HCT116 (cell line): ENCODE measurements around the gene CHCHD3. TPM values are rescaled to one million over a fixed set of nuclear protein-coding genes. Genes with fewer than 3 reads are reported as not detected.

Experiments
- ATAC-seq: fragments of 200-7000 bp; cut with Tn5 transposase; 2 replicates; pipeline ENCODE4 v1.9.1; 2020; ENCODE audit warnings: mild to moderate bottlenecking, moderate library complexity
- BruUV-seq: library from RNA; stranded (reverse); fragments of 400-500 nt; replicated peaks from 2 replicates; lab custom pipeline; 2021; lab: Mats Ljungman, UMichigan
- CTCF ChIA-PET: fragments of 300-600 bp; sonication (Branson Sonifier 250); formaldehyde crosslinking; loops from one replicate; lab custom pipeline; 2021; ENCODE audit warnings: antibody characterized with exemption; lab: Charles Lee
- POLR2A ChIA-PET: fragments of 300-600, 350-600 bp; sonication (Branson Sonifier 250); formaldehyde crosslinking; loops from one replicate; lab custom pipeline; 2021; ENCODE audit warnings: antibody characterized with exemption; lab: Charles Lee
- RAD21 ChIA-PET, 2 experiments: fragments of 300-600 bp; sonication (Branson Sonifier 250); formaldehyde crosslinking; loops; one replicate each; lab custom pipeline; 2023; ENCODE audit warnings: low total read pairs in 2 of 2; ENCODE audit not compliant: uncharacterized antibody in 2 of 2, unreplicated experiment in 2 of 2, low non-redundant PET in 1 of 2; lab: Charles Lee
- DNase-seq: peaks from one replicate; pipeline ENCODE4 v3.0.0-alpha.2; 2010; ENCODE audit warnings: low read depth, low spot score
- H2AFZ ChIP-seq: fragments of 200-600 bp; shearing (Covaris generic), sonication (generic); 2 replicates; pipeline ENCODE4 v1.6.1; 2017; ENCODE audit warnings: low read depth, mixed run types, mixed read lengths, antibody characterized with exemption, low read length; ENCODE audit not compliant: poor library complexity, severe bottlenecking
- H3K27ac ChIP-seq: 2 replicates; pipeline ENCODE4 v1.5.1; 2012; ENCODE audit warnings: low read depth, low read length
- H3K27me3 ChIP-seq: fragments of 200-600 bp; sonication (generic); 2 replicates; pipeline ENCODE4 v1.6.1; 2016; ENCODE audit warnings: mixed run types, low read length, mixed read lengths; ENCODE audit not compliant: insufficient read depth
- H3K36me3 ChIP-seq, 2 experiments: fragments of 200-500 bp in 1 of 2; fragments of 200-600 bp in 1 of 2; sonication (Bioruptor generic) in 1 of 2; sonication (generic) in 1 of 2; 2 replicates each; pipeline versions ENCODE4 v1.5.1 to v1.6.1; 2014 to 2016; ENCODE audit warnings: low read length in 2 of 2, inconsistent platforms in 1 of 2, mixed read lengths in 1 of 2, mixed run types in 1 of 2; ENCODE audit not compliant: insufficient read depth in 2 of 2, control insufficient read depth in 1 of 2
- H3K4me1 ChIP-seq, 2 experiments: fragments of 200-600 bp in 1 of 2; sonication (generic) in 1 of 2; 2 replicates each; pipeline versions ENCODE4 v1.5.1 to v1.6.1; 2012 to 2017; ENCODE audit warnings: low read length in 2 of 2, inconsistent platforms in 1 of 2, mild to moderate bottlenecking in 1 of 2, mixed read lengths in 1 of 2, mixed run types in 1 of 2, moderate library complexity in 1 of 2; ENCODE audit not compliant: insufficient read depth in 2 of 2, control insufficient read depth in 1 of 2
- H3K4me2 ChIP-seq: fragments of 200-600 bp; sonication (generic); 2 replicates; pipeline ENCODE4 v1.6.1; 2017; ENCODE audit warnings: mixed run types, low read length, mixed read lengths
- H3K4me3 ChIP-seq, 2 experiments: fragments of 200-600 bp in 1 of 2; sonication (generic) in 1 of 2; replicated peaks in 1 of 2; 2 replicates each; pipeline ENCODE4 v1.5.1; 2011 to 2016; ENCODE audit warnings: low read length in 2 of 2, control low read depth in 1 of 2, low read depth in 1 of 2, mild to moderate bottlenecking in 1 of 2, mixed read lengths in 1 of 2, mixed run types in 1 of 2
- H3K79me2 ChIP-seq: fragments of 200-600 bp; sonication (generic); 2 replicates; pipeline ENCODE4 v1.6.1; 2017; ENCODE audit warnings: mild to moderate bottlenecking, mixed run types, low read length, moderate library complexity, mixed read lengths; ENCODE audit not compliant: insufficient read depth
- H3K9ac ChIP-seq: fragments of 200-600 bp; sonication (generic); 2 replicates; pipeline ENCODE4 v1.6.1; 2016; ENCODE audit warnings: low read length, mixed read lengths
- H3K9me2 ChIP-seq: fragments of 200-600 bp; sonication (generic), shearing (Covaris generic); 2 replicates; pipeline ENCODE4 v1.6.1; 2017; ENCODE audit warnings: mixed run types, mild to moderate bottlenecking, moderate library complexity; ENCODE audit not compliant: insufficient read depth
- H3K9me3 ChIP-seq, 2 experiments: fragments of 200-500 bp in 1 of 2; fragments of 200-600 bp in 1 of 2; sonication (Bioruptor generic) in 1 of 2; sonication (generic) in 1 of 2; 2 replicates each; pipeline ENCODE4 v1.6.1; 2014 to 2017; ENCODE audit warnings: low read length in 2 of 2, mixed read lengths in 2 of 2, inconsistent platforms in 1 of 2, low read depth in 1 of 2, mild to moderate bottlenecking in 1 of 2, mixed run types in 1 of 2, moderate library complexity in 1 of 2; ENCODE audit not compliant: control insufficient read depth in 1 of 2, insufficient read depth in 1 of 2
- H4K20me1 ChIP-seq: fragments of 200-600 bp; sonication (generic), shearing (Covaris generic); 2 replicates; pipeline ENCODE4 v1.6.1; 2017; ENCODE audit warnings: mixed run types, mild to moderate bottlenecking, moderate library complexity; ENCODE audit not compliant: insufficient read depth
- ATF3 ChIP-seq: IDR thresholded peaks from 2 replicates; pipeline ENCODE4 v1.6.1; 2012
- CBX3 ChIP-seq: IDR thresholded peaks from 2 replicates; pipeline ENCODE4 v1.6.1; 2012; ENCODE audit warnings: low read depth
- CEBPB ChIP-seq: IDR thresholded peaks from 2 replicates; pipeline ENCODE4 v1.6.1; 2012; ENCODE audit warnings: low read depth
- CTCF ChIP-seq, 3 experiments: fragments of 200-600 bp in 1 of 3; sonication (generic) in 1 of 3; IDR thresholded peaks in 2 of 3; conservative IDR thresholded peaks in 1 of 3; 2 replicates each; pipeline ENCODE4 v1.5.1; 2012 to 2017; ENCODE audit warnings: low read depth in 2 of 3, low read length in 2 of 3, antibody characterized with exemption in 1 of 3, borderline replicate concordance in 1 of 3, control low read depth in 1 of 3, mild to moderate bottlenecking in 1 of 3, mixed read lengths in 1 of 3, mixed run types in 1 of 3, moderate library complexity in 1 of 3; ENCODE audit not compliant: insufficient read depth in 1 of 3
- EZH2 ChIP-seq: fragments of 200-600 bp; sonication (generic); IDR thresholded peaks from 2 replicates; pipeline ENCODE4 v1.6.1; 2017; ENCODE audit warnings: antibody characterized with exemption, mixed run types
- FOSL1 ChIP-seq: IDR thresholded peaks from 2 replicates; pipeline ENCODE4 v1.6.1; 2012; ENCODE audit warnings: low read depth
- JUND ChIP-seq: IDR thresholded peaks from 2 replicates; pipeline ENCODE4 v1.6.1; 2012
- REST ChIP-seq: IDR thresholded peaks from 2 replicates; pipeline ENCODE4 v1.6.1; 2012; ENCODE audit warnings: low read depth
- SIN3A ChIP-seq: IDR thresholded peaks from 2 replicates; pipeline ENCODE4 v1.6.1; 2012; ENCODE audit warnings: low read depth
- SP1 ChIP-seq: IDR thresholded peaks from 2 replicates; pipeline ENCODE4 v1.6.1; 2012; ENCODE audit warnings: low read depth
- YY1 ChIP-seq: IDR thresholded peaks from 2 replicates; pipeline ENCODE4 v1.6.1; 2011; ENCODE audit warnings: low read length, low read depth, moderate library complexity, mild to moderate bottlenecking; ENCODE audit not compliant: insufficient replicate concordance; ENCODE audit errors: extremely low read depth
- ZBTB33 ChIP-seq: IDR thresholded peaks from 2 replicates; pipeline ENCODE4 v1.6.1; 2011; ENCODE audit warnings: mild to moderate bottlenecking, low read length, moderate library complexity; ENCODE audit not compliant: insufficient replicate concordance; ENCODE audit errors: extremely low read depth
- ZFX ChIP-seq: fragments of 450-650 bp; IDR thresholded peaks from 2 replicates; pipeline ENCODE4 v1.6.1; 2017
- ZNF274 ChIP-seq: fragments of 200-500 bp; sonication (Bioruptor generic); IDR thresholded peaks from 2 replicates; pipeline ENCODE4 v1.6.1; 2014; ENCODE audit warnings: mild to moderate bottlenecking, low read depth, low read length, inconsistent platforms
- intact Hi-C: fragments of 100-400 bp; cut with micrococcal nuclease; formaldehyde crosslinking; loops from 2 replicates; pipeline ENCODE4 v1.10.0; 2022
- total RNA-seq: library from RNA; stranded (reverse); gene quantifications from one replicate; pipeline ENCODE4 v1.2.1, GENCODE V29; 2021; ENCODE audit not compliant: unreplicated experiment

CHCHD3 gene
- total RNA-seq, 1 experiment from 2014 or later: 73.5 TPM

- H3K79me2 ChIP-seq: peaks cover 90% of the 10 kb centered on the region
- intact Hi-C loops: no loop called here
- ChIA-PET CTCF (no interaction called here), RAD21 (no interaction called here), POLR2A (no interaction called here)
- H3K27ac ChIP-seq: no peak overlapping the region
- H3K36me3 ChIP-seq: no peaks in the 10 kb centered on the region; a peak in 1 of 4 replicates
- H2AFZ ChIP-seq: no peak overlapping the region
- no peak for DNase-seq
- peaks cover 13% of the 10 kb centered on the region; the same call in 1 of the 2 replicates for H4K20me1 ChIP-seq
- no peak overlapping the region for H3K4me2 ChIP-seq
- no peaks in the 10 kb centered on the region for H3K27me3 ChIP-seq
- no peak for TF ChIP-seq ZNF274
- TF ChIP-seq ZFX: no peak
- no peak overlapping the region for H3K4me3 ChIP-seq
- H3K9me3 ChIP-seq: no peaks in the 10 kb centered on the region
- no peak overlapping the region for H3K9ac ChIP-seq
- H3K9me2 ChIP-seq: no peaks in the 10 kb centered on the region
- no peaks in the 10 kb centered on the region for H3K4me1 ChIP-seq
- ATAC-seq: no peak
- BruUV-seq: no TSS peak
Measured at GRCh38 chr7:133060004-133060403, 21.9 kb downstream of the CHCHD3 start.

GRCh38 chr7:133059263-133059662 lies 22.6 kb downstream of the CHCHD3 start:
- H3K4me3 ChIP-seq: no peak overlapping the region
- no peaks in the 10 kb centered on the region for H3K27me3 ChIP-seq
- ChIA-PET RAD21 (no interaction called here), CTCF (no interaction called here), POLR2A (no interaction called here)
- no peak overlapping the region for H3K4me2 ChIP-seq
- no peaks in the 10 kb centered on the region for H3K4me1 ChIP-seq
- H3K9me3 ChIP-seq: no peaks in the 10 kb centered on the region
- intact Hi-C loops: no loop called here
- H3K9ac ChIP-seq: no peak overlapping the region
- H3K9me2 ChIP-seq: no peaks in the 10 kb centered on the region
- H3K36me3 ChIP-seq: no peaks in the 10 kb centered on the region; a peak in 1 of 4 replicates
- H3K79me2 ChIP-seq: peaks cover 90% of the 10 kb centered on the region
- no peak overlapping the region for H3K27ac ChIP-seq
- no peak for DNase-seq
- H2AFZ ChIP-seq: no peak overlapping the region
- BruUV-seq: no TSS peak
- H4K20me1 ChIP-seq: peaks cover 9% of the 10 kb centered on the region; the same call in 1 of the 2 replicates
- ATAC-seq: no peak
- TF ChIP-seq EZH2 (no peak), YY1 (no peak), CTCF (IDR thresholded peaks at IDR 0.05 in 2 of 3, conservative IDR thresholded peaks at IDR 0.05 in 1 of 3; ENCODE audit: borderline replicate concordance in 1 of 3, insufficient read depth in 1 of 3, low read depth in 2 of 3, low read length in 2 of 3) (no peak), JUND (no peak), SIN3A (no peak), SP1 (no peak), FOSL1 (no peak), CBX3 (no peak), ATF3 (no peak), REST (no peak), CEBPB (no peak), ZBTB33 (no peak)
